HG03558 (cell line): Measurements from ENCODE around the gene NR4A1.
A peak's percentile ranks its signal among the peaks of the same experiment; 100 is the strongest.

Experiments
- ATAC-seq: cut with Tn5 transposase; IDR thresholded peaks from one replicate; pipeline ENCODE4 v1.9.1; 2021; ENCODE audit warnings: moderate number of reproducible peaks; ENCODE audit not compliant: unreplicated experiment; ENCODE audit errors: extremely low read depth

The NR4A1 gene

GRCh38 chr12:52038447-52038846 lies 12.8 kb upstream of the NR4A1 start:
- no peak for ATAC-seq

- ATAC-seq = no peak
Measured at GRCh38 chr12:52041035-52041434, 10.2 kb upstream of the NR4A1 start.

- ATAC-seq = no peak
Measured at GRCh38 chr12:52041695-52042123, 9.5 kb upstream of the NR4A1 start.

- ATAC-seq = no peak
Measured at GRCh38 chr12:52042706-52043385, 8.4 kb upstream of the NR4A1 start.

- no peak for ATAC-seq
Measured at GRCh38 chr12:52043386-52044212, 7.6 kb upstream of the NR4A1 start.

- ATAC-seq = no peak
Measured at GRCh38 chr12:52044292-52044983, 6.8 kb upstream of the NR4A1 start.

- no peak for ATAC-seq
Measured at GRCh38 chr12:52045794-52046199, 5.4 kb upstream of the NR4A1 start.

GRCh38 chr12:52046859-52047258 lies 4.4 kb upstream of the NR4A1 start:
- ATAC-seq = no peak

GRCh38 chr12:52049286-52049685 lies 2.0 kb upstream of the NR4A1 start:
- ATAC-seq = no peak

GRCh38 chr12:52049688-52050087 lies 1.6 kb upstream of the NR4A1 start:
- no peak for ATAC-seq

- peak; percentile 4 for ATAC-seq
Measured at GRCh38 chr12:52050116-52050757, 1.0 kb upstream of the NR4A1 start.

- ATAC-seq = no peak
Measured at GRCh38 chr12:52052468-52053186, 1.4 kb downstream of the NR4A1 start.

- no peak for ATAC-seq
Measured at GRCh38 chr12:52053536-52054209, 2.4 kb downstream of the NR4A1 start.

GRCh38 chr12:52054231-52054832 lies 3.1 kb downstream of the NR4A1 start:
- no peak for ATAC-seq

GRCh38 chr12:52054833-52055730 lies 3.8 kb downstream of the NR4A1 start:
- ATAC-seq = no peak

- ATAC-seq = no peak
Measured at GRCh38 chr12:52055731-52056711, 4.8 kb downstream of the NR4A1 start.
